Endodermal cell (in vitro differentiated cells): ENCODE results near the gene RXRA. TPM values are rescaled to one million over a fixed set of nuclear protein-coding genes. Genes with fewer than 3 reads are reported as not detected.
A peak's percentile ranks its signal among the peaks of the same experiment; 100 is the strongest.

Experiments
- DNase-seq: peaks from one replicate; pipeline ENCODE4 v3.0.0-alpha.2; 2017
- H3K27ac ChIP-seq: 2 replicates; pipeline ENCODE4 v1.5.1; 2013; ENCODE audit warnings: mild to moderate bottlenecking, low read depth, low read length, moderate library complexity
- H3K27me3 ChIP-seq: 2 replicates; pipeline ENCODE4 v1.6.1; 2013; ENCODE audit warnings: mild to moderate bottlenecking, low read length, moderate library complexity; ENCODE audit not compliant: insufficient read depth, control insufficient read depth, poor library complexity, severe bottlenecking
- H3K36me3 ChIP-seq: 2 replicates; pipeline ENCODE4 v1.7.0; 2013; ENCODE audit warnings: mild to moderate bottlenecking, low read length, moderate library complexity; ENCODE audit not compliant: control insufficient read depth, insufficient read depth
- H3K4me1 ChIP-seq: one replicate; pipeline ENCODE4 v1.7.0; 2013; ENCODE audit warnings: low read length; ENCODE audit not compliant: control insufficient read depth, insufficient read depth
- H3K4me3 ChIP-seq: 2 replicates; pipeline ENCODE4 v1.5.1; 2013; ENCODE audit warnings: mild to moderate bottlenecking, low read length, moderate library complexity
- H3K9ac ChIP-seq: 2 replicates; pipeline ENCODE4 v1.6.1; 2013; ENCODE audit warnings: mild to moderate bottlenecking, low read length, moderate library complexity; ENCODE audit not compliant: poor library complexity, severe bottlenecking; ENCODE audit errors: extremely low read depth
- H3K9me3 ChIP-seq: 2 replicates; pipeline ENCODE4 v1.6.1; 2013; ENCODE audit warnings: mild to moderate bottlenecking, low read length, moderate library complexity; ENCODE audit not compliant: control insufficient read depth
- H3K27ac Mint-ChIP-seq: 2 replicates; pipeline ENCODE4 v1.8.0; 2020; ENCODE audit warnings: mixed read lengths
- H3K27me3 Mint-ChIP-seq: 2 replicates; pipeline ENCODE4 v1.8.0; 2021; ENCODE audit warnings: mild to moderate bottlenecking, mixed read lengths; ENCODE audit not compliant: insufficient read depth
- H3K36me3 Mint-ChIP-seq: 2 replicates; pipeline ENCODE4 v1.8.0; 2020; ENCODE audit warnings: low read depth, mixed read lengths
- H3K4me1 Mint-ChIP-seq: 2 replicates; pipeline ENCODE4 v1.8.0; 2020; ENCODE audit warnings: mixed read lengths
- H3K4me3 Mint-ChIP-seq: 2 replicates; pipeline ENCODE4 v1.8.0; 2020; ENCODE audit warnings: mild to moderate bottlenecking, moderate library complexity, mixed read lengths
- H3K9me3 Mint-ChIP-seq: 2 replicates; pipeline ENCODE4 v1.8.0; 2020; ENCODE audit warnings: mild to moderate bottlenecking, mixed read lengths
- CTCF ChIP-seq: fragments of 200-600 bp; sonication (generic); conservative IDR thresholded peaks from 2 replicates; pipeline ENCODE4 v1.5.0; 2021; ENCODE audit warnings: antibody characterized with exemption, mild to moderate bottlenecking
- WGBS, 2 experiments: methylation state at CpG; one replicate each; pipeline versions ENCODE4 v1.1.5 to v1.1.7; 2013; ENCODE audit warnings: missing lambda C conversion rate in 2 of 2, mixed read lengths in 1 of 2; ENCODE audit not compliant: insufficient coverage in 1 of 2, insufficient read length in 1 of 2; 5-methylcytosine and 5-hydroxymethylcytosine counted together
- total RNA-seq, 2 donors: library from RNA; stranded (reverse); fragmentation: NEBNext Ultra II Directional in 1 of 2; extraction: Animal tissue kit (Norgen Biotek cat#: 25700) in 1 of 2; gene quantifications; 2 replicates in 1 of 2; 3 replicates in 1 of 2; pipeline ENCODE4 v1.2.1, GENCODE V29; 2021

Gene RXRA
- total RNA-seq, 2 donors from 2014 or later, result 58.3 to 70.6 TPM

- Histone ChIP-seq H3K27me3 (no peaks in the 10 kb centered on the region), H3K9me3 (no peaks in the 10 kb centered on the region), H3K9ac (no peak overlapping the region), H3K4me1 (no peaks in the 10 kb centered on the region), H3K27ac (no peak overlapping the region), H3K36me3 (no peaks in the 10 kb centered on the region), H3K4me3 (no peak overlapping the region)
- Mint-ChIP-seq H3K36me3 (no peaks in the 10 kb centered on the region), H3K27me3 (no peaks in the 10 kb centered on the region), H3K27ac (peak overlapping the region; percentile 48), H3K9me3 (no peaks in the 10 kb centered on the region), H3K4me3 (no peak overlapping the region), H3K4me1 (peaks cover 6% of the 10 kb centered on the region)
- no peak for DNase-seq
- WGBS, 2 experiments, result 88 to 94% methylated on average over 3 to 16 of the region's 16 CpGs
- TF ChIP-seq CTCF, result no peak
These were observed 46.5 kb downstream of the RXRA start for GRCh38 chr9:134372581-134373267.

- Histone ChIP-seq H3K9me3 (no peaks in the 10 kb centered on the region), H3K36me3 (no peaks in the 10 kb centered on the region), H3K4me1 (no peaks in the 10 kb centered on the region), H3K9ac (no peak overlapping the region), H3K4me3 (no peak overlapping the region), H3K27me3 (no peaks in the 10 kb centered on the region), H3K27ac (no peak overlapping the region)
- H3K27me3 Mint-ChIP-seq, result no peaks in the 10 kb centered on the region
- TF ChIP-seq CTCF, result peak; percentile 41
- H3K4me3 Mint-ChIP-seq, result no peak overlapping the region
- no peaks in the 10 kb centered on the region for H3K36me3 Mint-ChIP-seq
- no peaks in the 10 kb centered on the region for H3K9me3 Mint-ChIP-seq
- 80 to 92% methylated on average over 2 to 13 of the region's 13 CpGs for WGBS, 2 experiments
- peak overlapping the region; percentile 61 for H3K27ac Mint-ChIP-seq
- peaks cover 6% of the 10 kb centered on the region for H3K4me1 Mint-ChIP-seq
- no peak for DNase-seq
These were observed 47.0 kb downstream of the RXRA start for GRCh38 chr9:134373269-134373668.

GRCh38 chr9:134373953-134374300, 47.7 kb downstream of the RXRA start:
- no peak for TF ChIP-seq CTCF
- H3K4me1 Mint-ChIP-seq, result peaks cover 6% of the 10 kb centered on the region
- no peaks in the 10 kb centered on the region for H3K9me3 Mint-ChIP-seq
- no peaks in the 10 kb centered on the region for H3K36me3 Mint-ChIP-seq
- no peak overlapping the region for H3K4me3 Mint-ChIP-seq
- H3K27ac Mint-ChIP-seq, result peak overlapping the region; percentile 70
- H3K9ac ChIP-seq, result no peak overlapping the region
- WGBS, 2 experiments, result 91 to 95% methylated on average over 12 to 17 of the region's 17 CpGs
- no peaks in the 10 kb centered on the region for H3K4me1 ChIP-seq
- DNase-seq, result no peak
- no peak overlapping the region for H3K4me3 ChIP-seq
- H3K36me3 ChIP-seq, result no peaks in the 10 kb centered on the region
- no peak overlapping the region for H3K27ac ChIP-seq
- no peaks in the 10 kb centered on the region for H3K9me3 ChIP-seq
- H3K27me3 ChIP-seq, result no peaks in the 10 kb centered on the region
- no peaks in the 10 kb centered on the region for H3K27me3 Mint-ChIP-seq
